Fibroblast of peridontal ligament (primary cell): Measurements from ENCODE around the gene MRPL58.
"Not testable (repeated sequence)": the region's sequence is repeated elsewhere in the genome, so short reads cannot be mapped to it uniquely, and the experiment has no call there.

Experiments
- DNase-seq: peaks from one replicate; pipeline ENCODE4 v3.0.0-alpha.2; 2010; ENCODE audit errors: extremely low read depth

MRPL58 gene

GRCh38 chr17:74987418-74987908, 25.0 kb upstream of the MRPL58 start, which contains the start of gene CDR2L:
CDR2L (plus strand) TSS chr17:74987632; CDS start chr17:74988044, 412 bp downstream.
- DNase-seq = peak; percentile 87

GRCh38 chr17:74987909-74988711, 24.4 kb upstream of the MRPL58 start:
- DNase-seq = peak; percentile 70

- no peak for DNase-seq
Measured at GRCh38 chr17:74990581-74991105, 21.8 kb upstream of the MRPL58 start.

GRCh38 chr17:74992223-74992622, 20.2 kb upstream of the MRPL58 start:
- DNase-seq = no peak

- peak; percentile 67 for DNase-seq
Measured at GRCh38 chr17:74994440-74994839, 18.0 kb upstream of the MRPL58 start.

- no peak for DNase-seq
Measured at GRCh38 chr17:74995847-74996246, 16.6 kb upstream of the MRPL58 start.

- no peak for DNase-seq
Measured at GRCh38 chr17:74998783-74999182, 13.7 kb upstream of the MRPL58 start.

GRCh38 chr17:74999523-74999922, 12.9 kb upstream of the MRPL58 start:
- DNase-seq = no peak

- DNase-seq = no peak
Measured at GRCh38 chr17:75001915-75002843, 10.3 kb upstream of the MRPL58 start.

- DNase-seq = no peak
Measured at GRCh38 chr17:75003070-75003956, 9.2 kb upstream of the MRPL58 start.

GRCh38 chr17:75003957-75004355, 8.5 kb upstream of the MRPL58 start:
- DNase-seq = no peak

GRCh38 chr17:75004371-75004770, 8.1 kb upstream of the MRPL58 start:
- DNase-seq = no peak

GRCh38 chr17:75005291-75005690, 7.2 kb upstream of the MRPL58 start:
- no peak for DNase-seq

- DNase-seq = not testable (repeated sequence)
Measured at GRCh38 chr17:75006084-75006483, 6.4 kb upstream of the MRPL58 start.

- no peak for DNase-seq
Measured at GRCh38 chr17:75006653-75007052, 5.8 kb upstream of the MRPL58 start.

- no peak for DNase-seq
Measured at GRCh38 chr17:75008373-75008772, 4.1 kb upstream of the MRPL58 start.

GRCh38 chr17:75009139-75009724, 3.2 kb upstream of the MRPL58 start:
- no peak for DNase-seq

GRCh38 chr17:75010683-75011400, 1.6 kb upstream of the MRPL58 start:
- peak; percentile 27 for DNase-seq

GRCh38 chr17:75011401-75012095, 922 bp upstream of the MRPL58 start:
- peak; percentile 78 for DNase-seq

- no peak for DNase-seq
Measured at GRCh38 chr17:75012096-75012345, 449 bp upstream of the MRPL58 start.
